SK-N-SH (cell line): Measurements from ENCODE around the gene TIMP2. TPM values are rescaled to one million over a fixed set of nuclear protein-coding genes. Genes with fewer than 3 reads are reported as not detected.

Experiments used
- CTCF ChIA-PET: fragments of 300-600, 350-600 bp; formaldehyde crosslinking; extraction: SDS; loops from one replicate; lab custom pipeline; 2021; lab: Yijun Ruan, JAX
- POLR2A ChIA-PET: fragments of 350-600 bp; sonication (Branson Sonifier 250); formaldehyde crosslinking; extraction: SDS; loops from one replicate; lab custom pipeline; 2020; ENCODE audit warnings: antibody characterized with exemption, inconsistent platforms; lab: Yijun Ruan, JAX
- DNase-seq: peaks from one replicate; pipeline ENCODE4 v3.0.0; 2012
- H2AFZ ChIP-seq: fragments of 200-600 bp; sonication (generic); 2 replicates; pipeline ENCODE4 v1.8.1; 2016; ENCODE audit warnings: antibody characterized with exemption, mild to moderate bottlenecking, low read depth
- H3F3A ChIP-seq: fragments of 200-600 bp; sonication (generic); replicated peaks from 2 replicates; pipeline ENCODE3; 2016; ENCODE audit warnings: antibody characterized with exemption, mild to moderate bottlenecking; ENCODE audit not compliant: insufficient read depth
- H3K27ac ChIP-seq, 2 experiments: fragments of 200-500 bp in 1 of 2; fragments of 200-600 bp in 1 of 2; sonication (Bioruptor generic) in 1 of 2; sonication (generic), shearing (Covaris generic) in 1 of 2; 2 replicates each; pipeline versions ENCODE4 v1.5.1 to v1.6.1; 2014 to 2016; ENCODE audit warnings: low read depth in 2 of 2, inconsistent platforms in 1 of 2, low read length in 1 of 2, mild to moderate bottlenecking in 1 of 2, mixed read lengths in 1 of 2
- H3K27me3 ChIP-seq: fragments of 200-600 bp; sonication (generic), shearing (Covaris generic); 2 replicates; pipeline ENCODE4 v1.6.1; 2016; ENCODE audit warnings: mixed run types; ENCODE audit not compliant: insufficient read depth
- H3K36me3 ChIP-seq, 2 experiments: fragments of 200-500 bp in 1 of 2; fragments of 200-600 bp in 1 of 2; sonication (Bioruptor generic) in 1 of 2; sonication (generic) in 1 of 2; replicated peaks in 1 of 2; 2 replicates each; pipeline versions ENCODE3 to v1.5.1; 2014 to 2016; ENCODE audit warnings: low read length in 1 of 2, mild to moderate bottlenecking in 1 of 2; ENCODE audit not compliant: insufficient read depth in 2 of 2, control insufficient read depth in 1 of 2
- H3K4me1 ChIP-seq, 2 experiments: fragments of 200-500 bp in 1 of 2; fragments of 200-600 bp in 1 of 2; sonication (Bioruptor generic) in 1 of 2; sonication (generic), shearing (Covaris generic) in 1 of 2; 2 replicates each; pipeline versions ENCODE4 v1.5.1 to v1.6.1; 2014 to 2016; ENCODE audit warnings: low read depth in 1 of 2, low read length in 1 of 2, mixed run types in 1 of 2; ENCODE audit not compliant: insufficient read depth in 2 of 2, control insufficient read depth in 1 of 2
- H3K4me2 ChIP-seq: fragments of 200-600 bp; sonication (generic), shearing (Covaris generic); 2 replicates; pipeline ENCODE4 v1.6.1; 2017; ENCODE audit warnings: mixed run types
- H3K4me3 ChIP-seq, 2 experiments: fragments of 200-500 bp in 1 of 2; fragments of 200-600 bp in 1 of 2; sonication (Bioruptor generic) in 1 of 2; sonication (generic), shearing (Covaris generic) in 1 of 2; 2 replicates each; pipeline versions ENCODE4 v1.5.1 to v1.8.1; 2014 to 2016; ENCODE audit warnings: low read depth in 2 of 2, inconsistent platforms in 1 of 2, low read length in 1 of 2, mild to moderate bottlenecking in 1 of 2, mixed read lengths in 1 of 2, moderate library complexity in 1 of 2
- H3K79me2 ChIP-seq: fragments of 200-600 bp; sonication (generic); 2 replicates; pipeline ENCODE4 v1.8.1; 2017; ENCODE audit warnings: mild to moderate bottlenecking; ENCODE audit not compliant: insufficient read depth
- H3K9ac ChIP-seq: fragments of 200-600 bp; sonication (generic); 2 replicates; pipeline ENCODE4 v1.6.1; 2017; ENCODE audit warnings: mixed run types
- H3K9me2 ChIP-seq: fragments of 200-600 bp; sonication (generic); 2 replicates; pipeline ENCODE4 v1.6.1; 2017; ENCODE audit warnings: mixed run types
- H3K9me3 ChIP-seq: fragments of 200-600 bp; sonication (generic); 2 replicates; pipeline ENCODE4 v1.6.1; 2017; ENCODE audit warnings: mixed run types, mild to moderate bottlenecking, moderate library complexity
- H4K20me1 ChIP-seq: fragments of 200-600 bp; sonication (generic); 2 replicates; pipeline ENCODE4 v1.6.1; 2017; ENCODE audit warnings: mild to moderate bottlenecking, mixed run types; ENCODE audit not compliant: insufficient read depth
- CHD2 ChIP-seq: fragments of 150-350 bp; IDR thresholded peaks from 2 replicates; pipeline ENCODE4 v1.6.1; 2018; ENCODE audit warnings: low read length; ENCODE audit not compliant: partially characterized antibody
- CTCF ChIP-seq: fragments of 200-600 bp; sonication (generic); IDR thresholded peaks from 2 replicates; pipeline ENCODE4 v1.6.1; 2017; ENCODE audit warnings: antibody characterized with exemption, mild to moderate bottlenecking, moderate library complexity
- ELF1 ChIP-seq: IDR thresholded peaks from 2 replicates; pipeline ENCODE4 v1.4.0; 2012
- FOSL2 ChIP-seq: IDR thresholded peaks from 2 replicates; pipeline ENCODE4 v1.4.0; 2012; ENCODE audit warnings: low read depth, mild to moderate bottlenecking, moderate library complexity, borderline replicate concordance
- FOXJ3 ChIP-seq: sonication (generic); formaldehyde crosslinking; IDR thresholded peaks from 2 replicates; pipeline ENCODE4 v1.5.1; 2020; ENCODE audit warnings: mild to moderate bottlenecking, missing genetic modification reagents
- FOXM1 ChIP-seq: IDR thresholded peaks from 2 replicates; pipeline ENCODE4 v1.4.0; 2012; ENCODE audit warnings: low read depth, mild to moderate bottlenecking
- GABPA ChIP-seq: IDR thresholded peaks from 2 replicates; pipeline ENCODE4 v1.4.0; 2012; ENCODE audit warnings: low read depth, mild to moderate bottlenecking
- IRF3 ChIP-seq: fragments of 150-350 bp; IDR thresholded peaks from 2 replicates; pipeline ENCODE4 v1.6.1; 2016; ENCODE audit warnings: mild to moderate bottlenecking, low read depth, low read length
- MEF2A ChIP-seq: IDR thresholded peaks from 2 replicates; pipeline ENCODE4 v1.4.0; 2012; ENCODE audit warnings: low read depth, borderline replicate concordance
- MXI1 ChIP-seq: IDR thresholded peaks from 2 replicates; pipeline ENCODE4 v1.6.1; 2012; ENCODE audit warnings: mild to moderate bottlenecking, low read depth, low read length, improper control_type of control experiment
- NFIC ChIP-seq: IDR thresholded peaks from 2 replicates; pipeline ENCODE4 v1.4.0; 2012; ENCODE audit warnings: borderline replicate concordance
- RCOR1 ChIP-seq: fragments of 150-350 bp; IDR thresholded peaks from 2 replicates; pipeline ENCODE4 v1.6.1; 2017; ENCODE audit warnings: antibody characterized with exemption, low read length
- RXRA ChIP-seq: IDR thresholded peaks from 2 replicates; pipeline ENCODE4 v1.4.0; 2012; ENCODE audit warnings: low read depth, mild to moderate bottlenecking, borderline replicate concordance
- SIN3A ChIP-seq: IDR thresholded peaks from 2 replicates; pipeline ENCODE4 v1.6.1; 2012; ENCODE audit warnings: low read depth, mild to moderate bottlenecking, low read length, moderate library complexity, borderline replicate concordance
- TAF1 ChIP-seq: IDR thresholded peaks from 2 replicates; pipeline ENCODE4 v1.6.1; 2012; ENCODE audit warnings: low read depth, mild to moderate bottlenecking, low read length, moderate library complexity, borderline replicate concordance
- TCF12 ChIP-seq: IDR thresholded peaks from 2 replicates; pipeline ENCODE4 v1.4.0; 2012
- WGBS: methylation state at CpG from one replicate; pipeline ENCODE4 v1.1.6; 2017; ENCODE audit warnings: low lambda C conversion rate; 5-methylcytosine and 5-hydroxymethylcytosine counted together
- polyA plus RNA-seq, 3 experiments: library from polyadenylated mRNA; depleted of rRNA; stranded (reverse); fragments of >200 nt; gene quantifications; 2 replicates each; pipeline ENCODE4 v1.2.3, GENCODE V29; 2012
- TF ChIP-seq, protein P1 (sequence below): IDR thresholded peaks from 2 replicates; pipeline ENCODE4 v1.4.0; 2012; ENCODE audit warnings: low read depth, borderline replicate concordance
- TF ChIP-seq, protein P2 (sequence below): fragments of 150-350 bp; IDR thresholded peaks from 2 replicates; pipeline ENCODE4 v1.6.1; 2017; ENCODE audit warnings: antibody characterized with exemption, low read length, low read depth, borderline replicate concordance

Gene TIMP2
- polyA plus RNA-seq, 1 of the 3 experiments (the other 2 are of a cell fraction): 441 TPM

- H3K4me1 ChIP-seq: peaks cover 32 to 70% of the 10 kb centered on the region in 2 experiments
These were observed 40.9 kb downstream of the TIMP2 start for GRCh38 chr17:78884148-78884825.

DNA sequence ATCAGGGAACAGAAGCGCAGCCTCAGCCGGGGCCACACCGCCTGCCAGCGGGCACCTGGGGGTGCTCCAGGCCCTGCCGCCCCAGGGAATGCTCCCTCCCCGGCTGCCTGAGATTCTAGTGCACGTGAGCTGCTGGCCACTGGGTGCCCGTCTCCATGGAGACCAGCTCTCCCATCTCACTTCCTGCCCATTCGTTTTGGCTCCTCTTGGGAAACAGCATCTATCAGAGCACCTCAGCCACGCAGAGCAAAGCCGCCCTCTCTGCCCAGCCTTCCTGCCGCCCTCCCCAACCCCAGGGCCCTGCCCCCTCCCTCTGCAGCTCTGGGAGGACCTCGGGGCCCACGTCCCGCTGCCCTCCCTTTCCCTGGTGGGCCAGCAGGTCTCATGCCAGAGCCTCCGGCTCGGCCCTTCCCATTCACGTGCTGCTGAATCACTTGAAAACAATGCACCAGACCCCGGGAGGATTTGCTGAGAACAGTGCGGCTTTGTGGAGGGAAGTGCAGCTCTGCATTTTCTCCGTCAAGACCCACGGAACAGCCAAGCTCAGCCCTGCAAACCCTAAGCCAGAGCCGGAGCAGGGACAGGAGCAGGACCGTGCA, 41.6 kb downstream of the TIMP2 start:
- H3F3A ChIP-seq: peaks cover 40% of the 10 kb centered on the region
- ChIA-PET POLR2A (interaction anchor here (0.6 to 2.9 kb wide), 11 partner anchors 9 to 629 kb away, joined by 3 to 35 read pairs (median 4); no protein-coding TSS in a partner anchor), CTCF (interaction anchor here (0.6 to 8.5 kb wide), 12 partner anchors 9 to 110 kb away, joined by 3 to 68 read pairs (median 4); no protein-coding TSS in a partner anchor)
- DNase-seq: peak; percentile 93
- no peaks in the 10 kb centered on the region for H3K9me2 ChIP-seq
- WGBS: 3% methylated on average over 19 of the region's 24 CpGs
- no peaks in the 10 kb centered on the region for H4K20me1 ChIP-seq
- H3K9me3 ChIP-seq: no peaks in the 10 kb centered on the region
- peaks cover 93% of the 10 kb centered on the region for H3K79me2 ChIP-seq
- H3K27ac ChIP-seq: peak overlapping the region; percentile 99 to 100
- H3K9ac ChIP-seq: peak overlapping the region; percentile 85
- H3K4me3 ChIP-seq: peak overlapping the region; percentile 34 to 58
- H3K4me1 ChIP-seq: peaks cover 32 to 72% of the 10 kb centered on the region in 2 experiments
- peaks cover 0 to 3% of the 10 kb centered on the region in 2 experiments for H3K36me3 ChIP-seq
- no peaks in the 10 kb centered on the region for H3K27me3 ChIP-seq
- H2AFZ ChIP-seq: no peak overlapping the region
- H3K4me2 ChIP-seq: peak overlapping the region; percentile 94
- peak; percentile 92 for TF ChIP-seq TAF1
- 0 out of 2 replicates have a peak, but pooled peaks have one; percentile 11 for TF ChIP-seq CTCF
- TF ChIP-seq, protein P1, sequence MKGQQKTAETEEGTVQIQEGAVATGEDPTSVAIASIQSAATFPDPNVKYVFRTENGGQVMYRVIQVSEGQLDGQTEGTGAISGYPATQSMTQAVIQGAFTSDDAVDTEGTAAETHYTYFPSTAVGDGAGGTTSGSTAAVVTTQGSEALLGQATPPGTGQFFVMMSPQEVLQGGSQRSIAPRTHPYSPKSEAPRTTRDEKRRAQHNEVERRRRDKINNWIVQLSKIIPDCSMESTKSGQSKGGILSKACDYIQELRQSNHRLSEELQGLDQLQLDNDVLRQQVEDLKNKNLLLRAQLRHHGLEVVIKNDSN: peak; percentile 87
- TF ChIP-seq FOXM1: 0 out of 2 replicates have a peak, but pooled peaks have one; percentile 12
- TF ChIP-seq FOXJ3 (CRISPR knock-in tag): no peak
- TF ChIP-seq TCF12: peak; percentile 93
- TF ChIP-seq RXRA: no peak; the same call in 1 of the 2 replicates
- TF ChIP-seq ELF1: no peak; the same call in 1 of the 2 replicates
- no peak for TF ChIP-seq MEF2A
- peak; percentile 98 for TF ChIP-seq FOSL2
- no peak; the same call in 1 of the 2 replicates for TF ChIP-seq GABPA
- peak; percentile 94 for TF ChIP-seq SIN3A
- TF ChIP-seq NFIC: peak; percentile 74
- peak; percentile 78 for TF ChIP-seq RCOR1
- TF ChIP-seq CHD2: peak; percentile 85
- TF ChIP-seq MXI1: peak; percentile 95
- TF ChIP-seq IRF3: no peak

More at GRCh38 chr17:78884148-78884825, 40.9 kb downstream of the TIMP2 start:
- H3F3A ChIP-seq: peaks cover 42% of the 10 kb centered on the region
- H4K20me1 ChIP-seq: no peaks in the 10 kb centered on the region
- H3K9ac ChIP-seq: peak overlapping the region; percentile 85
- H3K4me3 ChIP-seq: peak overlapping the region; percentile 34 to 58
- H3K79me2 ChIP-seq: peaks cover 93% of the 10 kb centered on the region
- POLR2A ChIA-PET: interaction anchor here (0.6 to 2.9 kb wide), 11 partner anchors 9 to 1051 kb away, joined by 3 to 35 read pairs (median 4); partner anchors contain the start of gene CEP295NL
- WGBS: 45% methylated on average over 20 of the region's 20 CpGs
- DNase-seq: no peak
- CTCF ChIA-PET: interaction anchor here (0.6 to 8.5 kb wide), 11 partner anchors 8 to 110 kb away, joined by 3 to 68 read pairs (median 5); no protein-coding TSS in a partner anchor
- H3K9me3 ChIP-seq: no peaks in the 10 kb centered on the region
- H2AFZ ChIP-seq: no peak overlapping the region
- H3K27me3 ChIP-seq: no peaks in the 10 kb centered on the region
- H3K9me2 ChIP-seq: no peaks in the 10 kb centered on the region
- peaks cover 0 to 3% of the 10 kb centered on the region in 2 experiments for H3K36me3 ChIP-seq
- TF ChIP-seq NFIC: no peak
- TF ChIP-seq, protein P1: peak; percentile 70; the same call in 1 of the 2 replicates
- TF ChIP-seq, protein P2, sequence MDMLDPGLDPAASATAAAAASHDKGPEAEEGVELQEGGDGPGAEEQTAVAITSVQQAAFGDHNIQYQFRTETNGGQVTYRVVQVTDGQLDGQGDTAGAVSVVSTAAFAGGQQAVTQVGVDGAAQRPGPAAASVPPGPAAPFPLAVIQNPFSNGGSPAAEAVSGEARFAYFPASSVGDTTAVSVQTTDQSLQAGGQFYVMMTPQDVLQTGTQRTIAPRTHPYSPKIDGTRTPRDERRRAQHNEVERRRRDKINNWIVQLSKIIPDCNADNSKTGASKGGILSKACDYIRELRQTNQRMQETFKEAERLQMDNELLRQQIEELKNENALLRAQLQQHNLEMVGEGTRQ: peak; percentile 33; the same call in 1 of the 2 replicates
- TF ChIP-seq, all 33 proteins: peak for 2
- peak overlapping the region; percentile 99 to 100 for H3K27ac ChIP-seq
- H3K4me2 ChIP-seq: peak overlapping the region; percentile 94
